HepG2 (cell line): Measurements from ENCODE around the gene NEMP2. TPM values are rescaled to one million over a fixed set of nuclear protein-coding genes. Genes with fewer than 3 reads are reported as not detected.

Source experiments
- AGO2 ChIP-seq: fragments of 200-400 bp; formaldehyde crosslinking; optimal IDR thresholded peaks from 2 replicates; pipeline ENCODE3; 2017; ENCODE audit warnings: mild to moderate bottlenecking, low read depth, low read length, moderate library complexity
- FOXK1 ChIP-seq: sonication (generic); formaldehyde crosslinking; IDR thresholded peaks from 2 replicates; pipeline ENCODE4 v1.4.0; 2020; ENCODE audit warnings: low read depth, missing genetic modification reagents, borderline replicate concordance
- FOXM1 ChIP-seq: sonication (generic); formaldehyde crosslinking; IDR thresholded peaks from 2 replicates; pipeline ENCODE4 v1.5.0; 2020; ENCODE audit warnings: missing genetic modification reagents
- KLF16 ChIP-seq, 2 experiments: sonication (generic) in 1 of 2; formaldehyde crosslinking in 1 of 2; IDR thresholded peaks; 2 replicates each; pipeline versions ENCODE4 v1.6.1 to v1.8.0; 2016 to 2023; ENCODE audit warnings: missing genetic modification reagents in 2 of 2, missing compliant biosample characterization in 1 of 2
- MZF1 ChIP-seq: sonication (generic); formaldehyde crosslinking; IDR thresholded peaks from 2 replicates; pipeline ENCODE4 v1.8.1; 2023; ENCODE audit warnings: mild to moderate bottlenecking, missing genetic modification reagents, borderline replicate concordance
- NCOA1 ChIP-seq: sonication (generic); formaldehyde crosslinking; IDR thresholded peaks from 2 replicates; pipeline ENCODE4 v1.9.0; 2021; ENCODE audit warnings: missing genetic modification reagents
- NFIB ChIP-seq: sonication (generic); formaldehyde crosslinking; IDR thresholded peaks from 2 replicates; pipeline ENCODE4 v1.9.0; 2021; ENCODE audit warnings: missing genetic modification reagents, mild to moderate bottlenecking, borderline replicate concordance
- PCBP2 ChIP-seq: fragments of 200-400 bp; formaldehyde crosslinking; optimal IDR thresholded peaks from 2 replicates; pipeline ENCODE3; 2018; ENCODE audit warnings: low read length, low read depth; ENCODE audit not compliant: poor library complexity, severe bottlenecking
- PHF21A ChIP-seq: sonication (generic); formaldehyde crosslinking; IDR thresholded peaks from 2 replicates; pipeline ENCODE4 v1.5.0; 2020; ENCODE audit warnings: mild to moderate bottlenecking, missing genetic modification reagents
- PHF5A ChIP-seq: IDR thresholded peaks from one replicate; pipeline ENCODE4 v1.6.1; 2018; ENCODE audit warnings: low read depth, missing genetic modification reagents; ENCODE audit not compliant: unreplicated experiment
- PHF8 ChIP-seq: sonication (generic); formaldehyde crosslinking; IDR thresholded peaks from 2 replicates; pipeline ENCODE4 v1.5.0; 2020; ENCODE audit warnings: missing genetic modification reagents
- SOX13 ChIP-seq, 3 experiments: fragments of 450-650 bp in 1 of 3; sonication (generic) in 1 of 3; formaldehyde crosslinking in 1 of 3; IDR thresholded peaks in 2 of 3; conservative IDR thresholded peaks in 1 of 3; 2 replicates each; pipeline versions ENCODE4 v1.5.0 to v1.6.1; 2016 to 2020; ENCODE audit warnings: antibody characterized with exemption in 1 of 3, mild to moderate bottlenecking in 1 of 3, missing compliant biosample characterization in 1 of 3, missing genetic modification reagents in 1 of 3, moderate library complexity in 1 of 3
- SP4 ChIP-seq: sonication (generic); formaldehyde crosslinking; IDR thresholded peaks from 2 replicates; pipeline ENCODE4 v1.8.1; 2023; ENCODE audit warnings: mild to moderate bottlenecking, missing genetic modification reagents
- ZNF230 ChIP-seq: sonication (generic); formaldehyde crosslinking; IDR thresholded peaks from 2 replicates; pipeline ENCODE4 v1.4.0; 2020; ENCODE audit warnings: mild to moderate bottlenecking, missing genetic modification reagents
- ZNF34 ChIP-seq: sonication (generic); formaldehyde crosslinking; IDR thresholded peaks from 2 replicates; pipeline ENCODE4 v1.4.0; 2020; ENCODE audit warnings: mild to moderate bottlenecking, missing genetic modification reagents, borderline replicate concordance
- ZNF350 ChIP-seq: sonication (generic); formaldehyde crosslinking; IDR thresholded peaks from 2 replicates; pipeline ENCODE4 v1.4.0; 2020; ENCODE audit warnings: mild to moderate bottlenecking, low read depth, missing genetic modification reagents, borderline replicate concordance
- ZNF484 ChIP-seq: sonication (generic); formaldehyde crosslinking; IDR thresholded peaks from 2 replicates; pipeline ENCODE4 v1.5.1; 2020; ENCODE audit warnings: mild to moderate bottlenecking, low read depth, missing genetic modification reagents, borderline replicate concordance
- ZNF615 ChIP-seq: sonication (generic); formaldehyde crosslinking; IDR thresholded peaks from 2 replicates; pipeline ENCODE4 v1.5.0; 2020; ENCODE audit warnings: mild to moderate bottlenecking, missing genetic modification reagents, borderline replicate concordance
- ZNF749 ChIP-seq: sonication (generic); formaldehyde crosslinking; IDR thresholded peaks from 2 replicates; pipeline ENCODE4 v1.8.0; 2022; ENCODE audit warnings: mild to moderate bottlenecking, missing genetic modification reagents, moderate library complexity, borderline replicate concordance
- polyA plus RNA-seq, 8 experiments: library from polyadenylated mRNA; depleted of rRNA in 3 of 8; stranded (reverse) in 7 of 8; unstranded in 1 of 8; fragments of >200 nt; fragmentation: Illumina TruSeq in 4 of 8; extraction: Trizol in 4 of 8; gene quantifications; 2 replicates each; pipeline versions ENCODE4 v1.2.1 to v1.2.3, GENCODE V29; 2011 to 2016; ENCODE audit warnings: low read depth in 4 of 8, missing spikeins in 1 of 8, mixed read lengths in 1 of 8; ENCODE audit not compliant: insufficient read depth in 1 of 8
- total RNA-seq, 5 experiments: library from RNA; depleted of rRNA; stranded (reverse); fragments of >200 nt; fragmentation: Illumina TruSeq; extraction: Trizol; gene quantifications; 2 replicates each; pipeline ENCODE4 v1.2.3, GENCODE V29; 2016; ENCODE audit warnings: low read depth in 1 of 5
- TF ChIP-seq, protein P1 (sequence below): sonication (generic); formaldehyde crosslinking; IDR thresholded peaks from 2 replicates; pipeline ENCODE4 v1.5.0; 2020; ENCODE audit warnings: mild to moderate bottlenecking, missing genetic modification reagents
- TF ChIP-seq, protein P2 (sequence below): fragments of 450-650 bp; IDR thresholded peaks from 2 replicates; pipeline ENCODE4 v1.6.1; 2017
- TF ChIP-seq, protein P3 (sequence below): sonication (generic); formaldehyde crosslinking; IDR thresholded peaks from 2 replicates; pipeline ENCODE4 v1.4.0; 2020; ENCODE audit warnings: mild to moderate bottlenecking, missing genetic modification reagents

NEMP2 gene
- total and polyA plus RNA-seq, 2 of the 13 experiments (the other 11 are each of a cell fraction or from before 2014, with no cell fraction given) = 2.4 to 9.8 TPM

DNA sequence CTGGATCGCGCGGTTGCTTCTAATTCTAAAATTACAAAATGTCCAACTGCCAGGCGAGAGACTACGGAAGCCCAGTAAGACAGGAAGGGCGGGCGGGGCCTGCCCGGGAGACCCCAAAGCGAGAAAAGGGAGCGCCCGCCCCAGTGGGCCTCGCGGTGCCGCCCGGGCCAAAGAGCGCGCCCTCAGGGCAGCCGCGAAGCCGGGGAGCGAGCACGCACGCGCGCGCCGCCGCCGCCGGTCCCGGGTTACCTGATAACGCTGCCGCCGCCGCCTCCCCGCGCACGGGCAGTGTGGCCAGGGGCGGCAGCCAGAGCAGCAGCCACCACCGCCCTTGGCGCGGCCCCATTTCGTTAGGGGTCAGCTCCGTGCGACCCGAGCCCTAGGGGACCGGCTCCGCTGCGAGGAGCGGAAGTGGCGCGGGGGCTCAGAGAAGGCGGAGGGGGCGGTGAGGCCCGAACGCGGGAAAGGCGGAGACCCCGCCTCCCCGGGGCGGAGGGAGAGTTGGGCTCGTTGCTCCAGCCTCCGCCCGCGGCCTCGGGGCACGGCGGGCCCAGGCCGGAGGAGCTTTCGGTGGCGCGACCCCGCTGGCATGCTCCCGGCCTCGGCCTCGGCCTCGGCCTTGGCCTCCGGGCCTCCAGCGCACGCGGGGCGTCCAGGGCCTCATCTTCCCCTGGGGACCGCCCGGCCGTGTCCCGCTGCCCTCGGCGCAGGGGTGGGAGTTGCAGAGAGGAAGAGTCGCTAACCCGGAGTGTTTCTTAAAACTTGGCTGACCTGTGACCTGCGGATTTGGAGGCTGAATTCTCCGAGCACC lies at the start of gene NEMP2 (continued):
- TF ChIP-seq ZNF749 (CRISPR knock-in tag) (no peak; the same call in 1 of the 2 replicates), MZF1 (CRISPR knock-in tag) (no peak), SP4 (CRISPR knock-in tag) (peak; percentile 87; the same call in 1 of the 2 replicates), NCOA1 (no peak), ZNF484 (peak; percentile 88; the same call in 1 of the 2 replicates), PHF8 (peak; percentile 97), ZNF350 (CRISPR knock-in tag) (0 out of 2 replicates have a peak, but pooled peaks have one; percentile 18), PCBP2 (no peak), ZNF615 (no peak), FOXM1 (peak; percentile 62; the same call in 1 of the 2 replicates), SOX13 (IDR thresholded peaks at IDR 0.05) (no peak; the same call in 1 of the 2 replicates), SOX13 (CRISPR knock-in tag; conservative IDR thresholded peaks at IDR 0.05 in 1 of 2, IDR thresholded peaks at IDR 0.05 in 1 of 2) (no peak; a peak in 1 of 4 replicates), PHF5A (CRISPR knock-in tag) (peak; percentile 89), AGO2 (peak; percentile 78), PHF21A (CRISPR knock-in tag) (peak; percentile 71), ZNF34 (0 out of 2 replicates have a peak, but pooled peaks have one; percentile 46), KLF16 (CRISPR knock-in tag; IDR thresholded peaks at IDR 0.05) (peak in 1 of 2 experiments; percentile 93; a peak in 2 of 4 replicates), ZNF230 (CRISPR knock-in tag) (0 out of 2 replicates have a peak, but pooled peaks have one; percentile 26), NFIB (CRISPR knock-in tag) (no peak), FOXK1 (CRISPR knock-in tag) (peak; percentile 38; the same call in 1 of the 2 replicates)
- TF ChIP-seq, protein P1, sequence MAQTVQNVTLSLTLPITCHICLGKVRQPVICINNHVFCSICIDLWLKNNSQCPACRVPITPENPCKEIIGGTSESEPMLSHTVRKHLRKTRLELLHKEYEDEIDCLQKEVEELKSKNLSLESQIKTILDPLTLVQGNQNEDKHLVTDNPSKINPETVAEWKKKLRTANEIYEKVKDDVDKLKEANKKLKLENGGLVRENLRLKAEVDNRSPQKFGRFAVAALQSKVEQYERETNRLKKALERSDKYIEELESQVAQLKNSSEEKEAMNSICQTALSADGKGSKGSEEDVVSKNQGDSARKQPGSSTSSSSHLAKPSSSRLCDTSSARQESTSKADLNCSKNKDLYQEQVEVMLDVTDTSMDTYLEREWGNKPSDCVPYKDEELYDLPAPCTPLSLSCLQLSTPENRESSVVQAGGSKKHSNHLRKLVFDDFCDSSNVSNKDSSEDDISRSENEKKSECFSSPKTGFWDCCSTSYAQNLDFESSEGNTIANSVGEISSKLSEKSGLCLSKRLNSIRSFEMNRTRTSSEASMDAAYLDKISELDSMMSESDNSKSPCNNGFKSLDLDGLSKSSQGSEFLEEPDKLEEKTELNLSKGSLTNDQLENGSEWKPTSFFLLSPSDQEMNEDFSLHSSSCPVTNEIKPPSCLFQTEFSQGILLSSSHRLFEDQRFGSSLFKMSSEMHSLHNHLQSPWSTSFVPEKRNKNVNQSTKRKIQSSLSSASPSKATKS (CRISPR knock-in tag) = no peak; the same call in 1 of the 2 replicates
- TF ChIP-seq, protein P2, sequence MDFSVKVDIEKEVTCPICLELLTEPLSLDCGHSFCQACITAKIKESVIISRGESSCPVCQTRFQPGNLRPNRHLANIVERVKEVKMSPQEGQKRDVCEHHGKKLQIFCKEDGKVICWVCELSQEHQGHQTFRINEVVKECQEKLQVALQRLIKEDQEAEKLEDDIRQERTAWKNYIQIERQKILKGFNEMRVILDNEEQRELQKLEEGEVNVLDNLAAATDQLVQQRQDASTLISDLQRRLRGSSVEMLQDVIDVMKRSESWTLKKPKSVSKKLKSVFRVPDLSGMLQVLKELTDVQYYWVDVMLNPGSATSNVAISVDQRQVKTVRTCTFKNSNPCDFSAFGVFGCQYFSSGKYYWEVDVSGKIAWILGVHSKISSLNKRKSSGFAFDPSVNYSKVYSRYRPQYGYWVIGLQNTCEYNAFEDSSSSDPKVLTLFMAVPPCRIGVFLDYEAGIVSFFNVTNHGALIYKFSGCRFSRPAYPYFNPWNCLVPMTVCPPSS = no peak
- TF ChIP-seq, protein P3, sequence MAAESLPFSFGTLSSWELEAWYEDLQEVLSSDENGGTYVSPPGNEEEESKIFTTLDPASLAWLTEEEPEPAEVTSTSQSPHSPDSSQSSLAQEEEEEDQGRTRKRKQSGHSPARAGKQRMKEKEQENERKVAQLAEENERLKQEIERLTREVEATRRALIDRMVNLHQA (CRISPR knock-in tag) = no peak
